HepG2 (cell line): ENCODE measurements around the gene CYP27A1. TPM values are rescaled to one million over a fixed set of nuclear protein-coding genes. Genes with fewer than 3 reads are reported as not detected.
A peak's percentile ranks its signal among the peaks of the same experiment; 100 is the strongest.

Experiments used
- BRCA1 ChIP-seq: sonication (generic); formaldehyde crosslinking; IDR thresholded peaks from 2 replicates; pipeline ENCODE4 v1.4.0; 2020; ENCODE audit warnings: missing genetic modification reagents
- CAMTA2 ChIP-seq: sonication (generic); formaldehyde crosslinking; IDR thresholded peaks from 2 replicates; pipeline ENCODE4 v1.4.0; 2020; ENCODE audit warnings: mild to moderate bottlenecking, missing genetic modification reagents, borderline replicate concordance
- ELF3 ChIP-seq: IDR thresholded peaks from 2 replicates; pipeline ENCODE4 v1.6.1; 2016; ENCODE audit warnings: missing genetic modification reagents, missing compliant biosample characterization
- EZH2 ChIP-seq: conservative IDR thresholded peaks from 2 replicates; pipeline ENCODE4 v1.6.1; 2012; ENCODE audit warnings: mild to moderate bottlenecking, low read depth, low read length, moderate library complexity
- FOXA1 ChIP-seq, 2 experiments: fragments of 450-650 bp in 1 of 2; sonication (generic) in 1 of 2; formaldehyde crosslinking in 1 of 2; IDR thresholded peaks; 2 replicates each; pipeline versions ENCODE4 v1.4.0 to v1.6.1; 2016 to 2020; ENCODE audit warnings: missing genetic modification reagents in 1 of 2
- GABPA ChIP-seq, 2 experiments: IDR thresholded peaks; 2 replicates each; pipeline ENCODE4 v1.6.1; 2011 to 2016; ENCODE audit warnings: low read depth in 2 of 2, low read length in 1 of 2, missing biosample characterization in 1 of 2, missing genetic modification characterization in 1 of 2
- ISX ChIP-seq: sonication (generic); formaldehyde crosslinking; conservative IDR thresholded peaks from 2 replicates; pipeline ENCODE4 v1.5.0; 2020; ENCODE audit warnings: missing genetic modification reagents
- KDM2A ChIP-seq: sonication (generic); formaldehyde crosslinking; IDR thresholded peaks from 2 replicates; pipeline ENCODE4 v1.4.0; 2020; ENCODE audit warnings: low read depth, missing genetic modification reagents, borderline replicate concordance
- KMT2B ChIP-seq: IDR thresholded peaks from 2 replicates; pipeline ENCODE4 v1.6.1; 2016; ENCODE audit warnings: missing genetic modification reagents, missing compliant biosample characterization
- MZF1 ChIP-seq: sonication (generic); formaldehyde crosslinking; IDR thresholded peaks from 2 replicates; pipeline ENCODE4 v1.8.1; 2023; ENCODE audit warnings: mild to moderate bottlenecking, missing genetic modification reagents, borderline replicate concordance
- NR2F1 ChIP-seq, 2 experiments: fragments of 450-650 bp in 1 of 2; formaldehyde crosslinking in 1 of 2; IDR thresholded peaks; 2 replicates each; pipeline versions ENCODE4 v1.5.0 to v1.6.1; 2016 to 2020; ENCODE audit warnings: mild to moderate bottlenecking in 1 of 2, missing compliant biosample characterization in 1 of 2, missing genetic modification reagents in 1 of 2, moderate library complexity in 1 of 2
- PAXIP1 ChIP-seq: sonication (generic); formaldehyde crosslinking; conservative IDR thresholded peaks from 2 replicates; pipeline ENCODE4 v1.4.0; 2020; ENCODE audit warnings: mild to moderate bottlenecking, missing genetic modification reagents, moderate library complexity
- PBX2 ChIP-seq: IDR thresholded peaks from 2 replicates; pipeline ENCODE4 v1.6.1; 2016; ENCODE audit warnings: control low read depth
- PHF20 ChIP-seq: sonication (generic); formaldehyde crosslinking; IDR thresholded peaks from 2 replicates; pipeline ENCODE4 v1.5.0; 2020; ENCODE audit warnings: mild to moderate bottlenecking, missing genetic modification reagents
- RFX3 ChIP-seq: IDR thresholded peaks from 2 replicates; pipeline ENCODE4 v1.6.1; 2016; ENCODE audit warnings: missing biosample characterization, missing genetic modification reagents
- TEAD3 ChIP-seq: optimal IDR thresholded peaks from 2 replicates; pipeline ENCODE3; 2016; ENCODE audit warnings: borderline replicate concordance
- TOPORS ChIP-seq: sonication (generic); formaldehyde crosslinking; IDR thresholded peaks from 2 replicates; pipeline ENCODE4 v1.8.0; 2023; ENCODE audit warnings: mild to moderate bottlenecking, missing genetic modification reagents
- TRIM22 ChIP-seq: fragments of 450-650 bp; IDR thresholded peaks from 2 replicates; pipeline ENCODE4 v1.6.1; 2017
- ZFP36L1 ChIP-seq: sonication (generic); formaldehyde crosslinking; IDR thresholded peaks from 2 replicates; pipeline ENCODE4 v1.8.0; 2022; ENCODE audit warnings: mild to moderate bottlenecking, missing genetic modification reagents, moderate library complexity
- ZFP36L2 ChIP-seq: sonication (generic); formaldehyde crosslinking; IDR thresholded peaks from 2 replicates; pipeline ENCODE4 v1.4.0; 2020; ENCODE audit warnings: missing genetic modification reagents
- ZMAT5 ChIP-seq: sonication (generic); formaldehyde crosslinking; IDR thresholded peaks from 2 replicates; pipeline ENCODE4 v1.5.0; 2020; ENCODE audit warnings: mild to moderate bottlenecking, low read depth, missing genetic modification reagents, borderline replicate concordance
- ZNF747 ChIP-seq: sonication (generic); formaldehyde crosslinking; IDR thresholded peaks from 2 replicates; pipeline ENCODE4 v1.8.1; 2023; ENCODE audit warnings: missing genetic modification reagents, mild to moderate bottlenecking, borderline replicate concordance
- ZNF773 ChIP-seq: sonication (generic); formaldehyde crosslinking; IDR thresholded peaks from 2 replicates; pipeline ENCODE4 v1.4.0; 2020; ENCODE audit warnings: missing genetic modification reagents, borderline replicate concordance
- polyA plus RNA-seq, 8 experiments: library from polyadenylated mRNA; depleted of rRNA in 3 of 8; stranded (reverse) in 7 of 8; unstranded in 1 of 8; fragments of >200 nt; fragmentation: Illumina TruSeq in 4 of 8; extraction: Trizol in 4 of 8; gene quantifications; 2 replicates each; pipeline versions ENCODE4 v1.2.1 to v1.2.3, GENCODE V29; 2011 to 2016; ENCODE audit warnings: low read depth in 4 of 8, missing spikeins in 1 of 8, mixed read lengths in 1 of 8; ENCODE audit not compliant: insufficient read depth in 1 of 8
- total RNA-seq, 5 experiments: library from RNA; depleted of rRNA; stranded (reverse); fragments of >200 nt; fragmentation: Illumina TruSeq; extraction: Trizol; gene quantifications; 2 replicates each; pipeline ENCODE4 v1.2.3, GENCODE V29; 2016; ENCODE audit warnings: low read depth in 1 of 5

CYP27A1 gene
- total and polyA plus RNA-seq, 2 of the 13 experiments (the other 11 are each of a cell fraction or from before 2014, with no cell fraction given): 157 to 266 TPM

- peak; percentile 83 for TF ChIP-seq PAXIP1
- TF ChIP-seq BRCA1 (CRISPR knock-in tag): no peak; the same call in none of the 2 replicates
- TF ChIP-seq FOXA1 (IDR thresholded peaks at IDR 0.05): no peak
- peak; percentile 38; the same call in 1 of the 2 replicates for TF ChIP-seq FOXA1 (CRISPR knock-in tag; IDR thresholded peaks at IDR 0.05)
- peak; percentile 89; the same call in 1 of the 2 replicates for TF ChIP-seq TOPORS (CRISPR knock-in tag)
- no peak for TF ChIP-seq ZFP36L2 (CRISPR knock-in tag)
- TF ChIP-seq RFX3 (CRISPR knock-in tag): no peak
- peak; percentile 82 to 87; a peak in 3 of 4 replicates for TF ChIP-seq NR2F1 (CRISPR knock-in tag; IDR thresholded peaks at IDR 0.05)
- no peak for TF ChIP-seq TRIM22
- TF ChIP-seq ZNF773 (CRISPR knock-in tag): peak; percentile 72; the same call in 1 of the 2 replicates
- TF ChIP-seq ZMAT5 (CRISPR knock-in tag): no peak
- TF ChIP-seq MZF1 (CRISPR knock-in tag): peak; percentile 26; the same call in 1 of the 2 replicates
- no peak for TF ChIP-seq PBX2 (CRISPR knock-in tag)
- no peak for TF ChIP-seq EZH2
- no peak for TF ChIP-seq GABPA (IDR thresholded peaks at IDR 0.05; ENCODE audit: low read depth, low read length)
- no peak; the same call in 1 of the 2 replicates for TF ChIP-seq GABPA (CRISPR knock-in tag; IDR thresholded peaks at IDR 0.05; ENCODE audit: low read depth)
- TF ChIP-seq ELF3 (CRISPR knock-in tag): peak; percentile 67
- TF ChIP-seq CAMTA2 (CRISPR knock-in tag): peak; percentile 51
- TF ChIP-seq PHF20 (CRISPR knock-in tag): peak; percentile 53; the same call in 1 of the 2 replicates
- TF ChIP-seq ZNF747: peak; percentile 99
- peak; percentile 12 for TF ChIP-seq TEAD3
- 0 out of 2 replicates have a peak, but pooled peaks have one; percentile 65 for TF ChIP-seq KMT2B
- peak; percentile 43; the same call in 1 of the 2 replicates for TF ChIP-seq ISX (CRISPR knock-in tag)
- peak; percentile 93 for TF ChIP-seq KDM2A (CRISPR knock-in tag)
- TF ChIP-seq ZFP36L1 (CRISPR knock-in tag): no peak
Measured at GRCh38 chr2:218781691-218782527, at the start of gene CYP27A1 (continued).
